ENCODE measurements around the gene WIZ.

GRCh38 chr19:15439821-15440641 lies 9.7 kb downstream of the WIZ start:
- TF ChIP-seq CTCF (IDR thresholded peaks at IDR 0.05 in 8 of 11, conservative IDR thresholded peaks at IDR 0.05 in 3 of 11) (no peak), POLR2A (IDR thresholded peaks at IDR 0.05) (no peak)

Data from spleen (tissue), 7 donors.